ENCODE results near the gene CELF4.

DNA sequence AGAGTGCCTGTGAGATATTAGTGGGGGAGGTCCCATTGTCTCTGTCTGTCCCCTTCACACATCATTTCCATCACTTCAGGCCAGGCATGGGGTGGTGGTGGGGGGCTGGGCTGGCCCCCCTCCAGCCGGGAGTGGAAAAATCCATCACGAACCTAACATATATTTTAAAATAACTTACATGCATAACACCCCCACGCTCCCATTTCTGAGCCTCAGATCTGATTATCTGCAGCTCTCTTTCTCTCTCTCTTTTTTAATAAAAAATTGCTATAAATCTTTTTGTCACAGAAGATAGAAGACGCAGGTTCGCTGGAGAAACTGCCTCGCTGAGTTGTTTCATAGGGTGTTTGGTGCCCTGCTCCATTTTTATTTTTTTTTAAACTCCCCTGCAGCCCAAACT is 159.8 kb downstream of the CELF4 start:
- TF ChIP-seq, protein P1, sequence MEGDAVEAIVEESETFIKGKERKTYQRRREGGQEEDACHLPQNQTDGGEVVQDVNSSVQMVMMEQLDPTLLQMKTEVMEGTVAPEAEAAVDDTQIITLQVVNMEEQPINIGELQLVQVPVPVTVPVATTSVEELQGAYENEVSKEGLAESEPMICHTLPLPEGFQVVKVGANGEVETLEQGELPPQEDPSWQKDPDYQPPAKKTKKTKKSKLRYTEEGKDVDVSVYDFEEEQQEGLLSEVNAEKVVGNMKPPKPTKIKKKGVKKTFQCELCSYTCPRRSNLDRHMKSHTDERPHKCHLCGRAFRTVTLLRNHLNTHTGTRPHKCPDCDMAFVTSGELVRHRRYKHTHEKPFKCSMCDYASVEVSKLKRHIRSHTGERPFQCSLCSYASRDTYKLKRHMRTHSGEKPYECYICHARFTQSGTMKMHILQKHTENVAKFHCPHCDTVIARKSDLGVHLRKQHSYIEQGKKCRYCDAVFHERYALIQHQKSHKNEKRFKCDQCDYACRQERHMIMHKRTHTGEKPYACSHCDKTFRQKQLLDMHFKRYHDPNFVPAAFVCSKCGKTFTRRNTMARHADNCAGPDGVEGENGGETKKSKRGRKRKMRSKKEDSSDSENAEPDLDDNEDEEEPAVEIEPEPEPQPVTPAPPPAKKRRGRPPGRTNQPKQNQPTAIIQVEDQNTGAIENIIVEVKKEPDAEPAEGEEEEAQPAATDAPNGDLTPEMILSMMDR (IDR thresholded peaks at IDR 0.05; ENCODE audit: insufficient read depth, low read length): no peak
- no peak for TF ChIP-seq GABPA (IDR thresholded peaks at IDR 0.05; ENCODE audit: low read depth)
- no peak for TF ChIP-seq POLR2AphosphoS5 (IDR thresholded peaks at IDR 0.05; ENCODE audit: low read depth)
